Panc1 (cell line): ENCODE results near the gene FAM3C. TPM values are rescaled to one million over a fixed set of nuclear protein-coding genes. Genes with fewer than 3 reads are reported as not detected.

Experiments
- ATAC-seq: fragments of 200-7000 bp; cut with Tn5 transposase; 2 replicates; pipeline ENCODE4 v1.9.1; 2020; ENCODE audit warnings: mild to moderate bottlenecking, moderate library complexity
- BruUV-seq: library from RNA; stranded (reverse); fragments of 400-500 nt; replicated peaks from 2 replicates; lab custom pipeline; 2021; lab: Mats Ljungman, UMichigan
- CTCF ChIA-PET: fragments of 300-600 bp; sonication (Branson Sonifier 250); formaldehyde crosslinking; loops from one replicate; lab custom pipeline; 2022; ENCODE audit warnings: antibody characterized with exemption; lab: Charles Lee
- POLR2A ChIA-PET: fragments of 300-600 bp; sonication (Branson Sonifier 250); formaldehyde crosslinking; loops from one replicate; lab custom pipeline; 2022; ENCODE audit warnings: antibody characterized with exemption; lab: Charles Lee
- DNase-seq: peaks from one replicate; pipeline ENCODE4 v3.0.0-alpha.2; 2010; ENCODE audit warnings: low read depth, low spot score
- H3K27ac ChIP-seq: 2 replicates; pipeline ENCODE4 v1.5.1; 2011; ENCODE audit warnings: mild to moderate bottlenecking, low read length, inconsistent platforms
- H3K27me3 ChIP-seq: fragments of 200-500 bp; sonication (Bioruptor generic); 2 replicates; pipeline ENCODE4 v1.6.0; 2014; ENCODE audit warnings: low read length, inconsistent platforms; ENCODE audit not compliant: control insufficient read depth, insufficient read depth
- H3K36me3 ChIP-seq: fragments of 200-500 bp; sonication (Bioruptor generic); 2 replicates; pipeline ENCODE4 v1.5.1; 2014; ENCODE audit warnings: inconsistent platforms, mild to moderate bottlenecking, low read length, moderate library complexity; ENCODE audit not compliant: control insufficient read depth, insufficient read depth
- H3K4me1 ChIP-seq: 2 replicates; pipeline ENCODE4 v1.5.1; 2011; ENCODE audit warnings: inconsistent platforms, mild to moderate bottlenecking, low read length, moderate library complexity; ENCODE audit not compliant: control insufficient read depth, insufficient read depth
- H3K4me3 ChIP-seq, 2 experiments: 2 replicates each; pipeline ENCODE4 v1.5.1; 2011 to 2012; ENCODE audit warnings: low read depth in 2 of 2, low read length in 2 of 2, mild to moderate bottlenecking in 2 of 2, inconsistent platforms in 1 of 2, moderate library complexity in 1 of 2
- H3K9me3 ChIP-seq: fragments of 200-500 bp; sonication (Bioruptor generic); 2 replicates; pipeline ENCODE4 v1.5.1; 2014; ENCODE audit warnings: low read depth, mild to moderate bottlenecking, inconsistent platforms, low read length, moderate library complexity; ENCODE audit not compliant: control insufficient read depth, insufficient read depth
- POLR2AphosphoS5 ChIP-seq: IDR thresholded peaks from 2 replicates; pipeline ENCODE4 v1.6.1; 2012; ENCODE audit warnings: mild to moderate bottlenecking, low read depth, low read length, moderate library complexity
- SIN3A ChIP-seq: IDR thresholded peaks from 2 replicates; pipeline ENCODE4 v1.6.1; 2012; ENCODE audit warnings: low read depth, mild to moderate bottlenecking, low read length, moderate library complexity, borderline replicate concordance; ENCODE audit not compliant: insufficient read depth
- TCF7L2 ChIP-seq: IDR thresholded peaks from 2 replicates; pipeline ENCODE4 v1.6.1; 2011; ENCODE audit warnings: mild to moderate bottlenecking, low read depth, low read length, inconsistent platforms
- in situ Hi-C: cut with HindIII; loops from 2 replicates; pipeline ENCODE4 v1.10.0; 2016; ENCODE audit warnings: low sequenced_read_pairs, low pct_unique_long_range_greater_than_20kb
- intact Hi-C: fragments of 100-400 bp; cut with micrococcal nuclease; formaldehyde crosslinking; loops from one replicate; pipeline ENCODE4 v1.10.0; 2022; ENCODE audit not compliant: unreplicated experiment
- total RNA-seq: library from RNA; stranded (reverse); gene quantifications from one replicate; pipeline ENCODE4 v1.2.1, GENCODE V29; 2021; ENCODE audit not compliant: unreplicated experiment
- TF ChIP-seq, protein P1 (sequence below), 2 experiments: IDR thresholded peaks; 2 replicates each; pipeline ENCODE4 v1.6.1; 2011 to 2012; ENCODE audit warnings: low read depth in 2 of 2, control low read depth in 1 of 2, low read length in 1 of 2, mild to moderate bottlenecking in 1 of 2, moderate library complexity in 1 of 2; ENCODE audit not compliant: insufficient read depth in 1 of 2
- TF ChIP-seq, protein P2 (sequence below): fragments of 450-650 bp; IDR thresholded peaks from 2 replicates; pipeline ENCODE4 v1.5.1; 2017; ENCODE audit warnings: mild to moderate bottlenecking

Gene FAM3C
- total RNA-seq, 1 experiment from 2014 or later = 55.4 TPM

DNA sequence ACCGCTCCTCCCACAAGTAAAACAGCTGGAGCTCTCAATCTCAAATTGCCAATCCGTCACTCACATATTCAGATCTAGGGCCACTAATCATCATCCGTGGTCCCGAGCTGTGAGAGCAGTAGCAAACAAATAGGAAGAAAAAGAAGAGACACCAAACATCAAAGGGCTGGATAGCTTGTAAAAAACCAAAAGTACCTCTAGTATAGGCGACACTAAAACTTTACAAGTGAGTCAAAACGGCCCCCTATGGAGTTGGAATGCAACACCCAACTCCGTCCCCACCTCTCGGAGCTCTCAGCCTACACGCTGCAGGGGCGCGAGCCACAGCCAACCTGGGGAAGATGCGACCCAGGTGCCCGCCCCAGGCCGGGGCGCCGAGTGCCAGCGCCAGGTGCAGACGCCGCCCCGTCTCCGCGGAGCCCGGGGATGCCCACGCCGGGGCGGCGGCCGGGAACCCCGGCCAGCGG lies 581 bp downstream of the FAM3C start:
- ATAC-seq (peak; percentile 59), DNase-seq (no peak)
- in situ Hi-C loops (no loop called here), intact Hi-C loops (loop anchor here (5.0 kb wide), 1 partner anchor 132 kb away; no protein-coding TSS in a partner anchor)
- Histone ChIP-seq H3K4me1 (peaks cover 18% of the 10 kb centered on the region), H3K36me3 (peaks cover 4% of the 10 kb centered on the region), H3K9me3 (no peaks in the 10 kb centered on the region), H3K4me3 (peak overlapping the region; percentile 83 to 97), H3K27ac (peak overlapping the region; percentile 85), H3K27me3 (no peaks in the 10 kb centered on the region)
- no TSS peak for BruUV-seq
- CTCF ChIA-PET = interaction anchor here (0.6 to 0.9 kb wide), 2 partner anchors 9 to 599 kb away, joined by 3 to 4 read pairs; no protein-coding TSS in a partner anchor
- TF ChIP-seq TCF7L2 (peak; percentile 87), SIN3A (no peak), POLR2AphosphoS5 (no peak)
- TF ChIP-seq, protein P1, sequence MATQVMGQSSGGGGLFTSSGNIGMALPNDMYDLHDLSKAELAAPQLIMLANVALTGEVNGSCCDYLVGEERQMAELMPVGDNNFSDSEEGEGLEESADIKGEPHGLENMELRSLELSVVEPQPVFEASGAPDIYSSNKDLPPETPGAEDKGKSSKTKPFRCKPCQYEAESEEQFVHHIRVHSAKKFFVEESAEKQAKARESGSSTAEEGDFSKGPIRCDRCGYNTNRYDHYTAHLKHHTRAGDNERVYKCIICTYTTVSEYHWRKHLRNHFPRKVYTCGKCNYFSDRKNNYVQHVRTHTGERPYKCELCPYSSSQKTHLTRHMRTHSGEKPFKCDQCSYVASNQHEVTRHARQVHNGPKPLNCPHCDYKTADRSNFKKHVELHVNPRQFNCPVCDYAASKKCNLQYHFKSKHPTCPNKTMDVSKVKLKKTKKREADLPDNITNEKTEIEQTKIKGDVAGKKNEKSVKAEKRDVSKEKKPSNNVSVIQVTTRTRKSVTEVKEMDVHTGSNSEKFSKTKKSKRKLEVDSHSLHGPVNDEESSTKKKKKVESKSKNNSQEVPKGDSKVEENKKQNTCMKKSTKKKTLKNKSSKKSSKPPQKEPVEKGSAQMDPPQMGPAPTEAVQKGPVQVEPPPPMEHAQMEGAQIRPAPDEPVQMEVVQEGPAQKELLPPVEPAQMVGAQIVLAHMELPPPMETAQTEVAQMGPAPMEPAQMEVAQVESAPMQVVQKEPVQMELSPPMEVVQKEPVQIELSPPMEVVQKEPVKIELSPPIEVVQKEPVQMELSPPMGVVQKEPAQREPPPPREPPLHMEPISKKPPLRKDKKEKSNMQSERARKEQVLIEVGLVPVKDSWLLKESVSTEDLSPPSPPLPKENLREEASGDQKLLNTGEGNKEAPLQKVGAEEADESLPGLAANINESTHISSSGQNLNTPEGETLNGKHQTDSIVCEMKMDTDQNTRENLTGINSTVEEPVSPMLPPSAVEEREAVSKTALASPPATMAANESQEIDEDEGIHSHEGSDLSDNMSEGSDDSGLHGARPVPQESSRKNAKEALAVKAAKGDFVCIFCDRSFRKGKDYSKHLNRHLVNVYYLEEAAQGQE (IDR thresholded peaks at IDR 0.05; ENCODE audit: insufficient read depth in 1 of 2, low read depth in 2 of 2, low read length in 1 of 2) = no peak
- POLR2A ChIA-PET = no interaction called here

DNA sequence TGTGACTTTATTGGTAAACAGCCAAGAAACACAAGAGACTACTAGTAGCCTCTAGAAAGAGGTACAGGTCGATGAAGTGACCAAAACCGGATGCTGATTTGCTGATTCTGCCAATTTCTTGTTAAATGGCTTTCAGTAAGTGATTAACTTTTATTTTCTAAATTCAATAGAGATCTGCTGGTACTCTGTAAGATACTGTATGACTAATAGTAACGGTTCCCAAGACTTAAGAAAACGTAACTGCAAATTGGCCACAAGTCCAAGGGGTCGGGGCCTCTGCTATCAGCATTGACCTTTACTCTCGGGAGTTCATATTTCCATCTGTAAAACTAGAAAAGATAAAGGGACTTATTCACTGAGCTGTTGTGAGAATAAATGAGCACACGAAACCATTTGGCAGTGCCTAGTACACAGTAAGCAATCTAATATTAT lies 1.4 kb downstream of the FAM3C start:
- no peaks in the 10 kb centered on the region for H3K9me3 ChIP-seq
- intact Hi-C loops (loop anchor here (5.0 kb wide), 1 partner anchor 133 kb away; no protein-coding TSS in a partner anchor), in situ Hi-C loops (no loop called here)
- H3K4me1 ChIP-seq = peaks cover 20% of the 10 kb centered on the region
- TF ChIP-seq TCF7L2 (no peak), POLR2AphosphoS5 (no peak), SIN3A (no peak)
- TF ChIP-seq, protein P1 (IDR thresholded peaks at IDR 0.05; ENCODE audit: insufficient read depth in 1 of 2, low read depth in 2 of 2, low read length in 1 of 2) = no peak
- TF ChIP-seq, protein P2, sequence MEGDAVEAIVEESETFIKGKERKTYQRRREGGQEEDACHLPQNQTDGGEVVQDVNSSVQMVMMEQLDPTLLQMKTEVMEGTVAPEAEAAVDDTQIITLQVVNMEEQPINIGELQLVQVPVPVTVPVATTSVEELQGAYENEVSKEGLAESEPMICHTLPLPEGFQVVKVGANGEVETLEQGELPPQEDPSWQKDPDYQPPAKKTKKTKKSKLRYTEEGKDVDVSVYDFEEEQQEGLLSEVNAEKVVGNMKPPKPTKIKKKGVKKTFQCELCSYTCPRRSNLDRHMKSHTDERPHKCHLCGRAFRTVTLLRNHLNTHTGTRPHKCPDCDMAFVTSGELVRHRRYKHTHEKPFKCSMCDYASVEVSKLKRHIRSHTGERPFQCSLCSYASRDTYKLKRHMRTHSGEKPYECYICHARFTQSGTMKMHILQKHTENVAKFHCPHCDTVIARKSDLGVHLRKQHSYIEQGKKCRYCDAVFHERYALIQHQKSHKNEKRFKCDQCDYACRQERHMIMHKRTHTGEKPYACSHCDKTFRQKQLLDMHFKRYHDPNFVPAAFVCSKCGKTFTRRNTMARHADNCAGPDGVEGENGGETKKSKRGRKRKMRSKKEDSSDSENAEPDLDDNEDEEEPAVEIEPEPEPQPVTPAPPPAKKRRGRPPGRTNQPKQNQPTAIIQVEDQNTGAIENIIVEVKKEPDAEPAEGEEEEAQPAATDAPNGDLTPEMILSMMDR = no peak
- DNase-seq (no peak), ATAC-seq (no peak)
- BruUV-seq = no TSS peak
- peaks cover 4% of the 10 kb centered on the region for H3K36me3 ChIP-seq
- CTCF ChIA-PET = no interaction called here
- H3K27me3 ChIP-seq = no peaks in the 10 kb centered on the region
- H3K27ac ChIP-seq = peak overlapping the region; percentile 73
- H3K4me3 ChIP-seq = peak overlapping the region; percentile 83 to 97
- POLR2A ChIA-PET = no interaction called here
